NK-92 (cell line): ENCODE data around the gene PAX2.

Experiments used
- DNase-seq: peaks from one replicate; lab custom pipeline; 2025; ENCODE audit not compliant: unreplicated experiment; lab: John Stamatoyannopoulos, UW

Gene PAX2

GRCh38 chr10:100811752-100812750 is 66.7 kb downstream of the PAX2 start:
- no peak for DNase-seq

DNA sequence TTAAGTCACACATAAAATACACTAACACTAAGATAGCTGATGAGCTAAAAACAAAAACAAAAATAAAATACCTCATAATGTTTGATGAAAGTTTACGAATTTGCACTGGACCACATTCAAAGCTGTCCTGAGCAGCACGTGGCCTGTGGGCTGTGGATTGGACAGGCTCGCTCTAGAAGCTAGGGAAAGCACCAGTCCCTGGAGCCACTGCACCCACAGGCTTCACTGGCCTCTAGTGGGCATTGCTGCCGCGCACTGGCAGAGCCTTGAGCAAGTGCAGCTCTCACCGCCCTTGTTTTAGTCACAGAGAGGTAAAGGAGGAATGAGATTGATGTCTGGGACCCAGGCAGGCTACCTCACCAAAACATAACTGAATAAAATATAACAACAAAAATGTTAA is 67.6 kb downstream of the PAX2 start:
- no peak for DNase-seq

- DNase-seq = no peak
Observed at GRCh38 chr10:100814751-100815474, 69.5 kb downstream of the PAX2 start.

- DNase-seq = no peak
Observed at GRCh38 chr10:100816671-100817070, 71.3 kb downstream of the PAX2 start.

DNA sequence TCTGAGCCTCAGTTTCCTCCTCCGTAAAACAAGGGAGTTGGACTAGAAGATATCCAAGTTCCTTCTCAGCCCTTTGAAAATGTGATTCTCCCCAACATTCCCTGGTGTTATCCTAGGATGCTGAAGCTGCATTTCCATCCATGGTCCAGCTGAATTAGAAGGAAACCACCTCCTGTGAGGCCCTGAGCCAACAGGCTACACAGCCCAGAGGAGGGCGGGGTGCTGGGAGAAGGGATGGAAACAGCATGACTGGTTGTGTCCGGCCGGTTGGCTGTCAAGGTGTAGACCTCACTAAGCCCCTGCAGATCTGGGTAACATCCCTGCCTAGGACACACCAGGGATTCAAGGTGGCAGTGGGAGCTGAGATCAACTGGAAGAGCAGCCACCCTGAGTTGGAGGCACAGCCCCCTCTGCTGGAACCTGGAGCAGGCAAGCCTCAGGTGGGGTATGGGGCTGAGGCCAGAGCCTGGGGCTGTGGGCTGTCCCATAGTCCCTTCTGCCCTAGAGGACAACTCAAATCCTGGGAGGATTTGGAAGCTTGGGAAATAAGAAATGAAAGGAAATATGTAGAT is 72.0 kb downstream of the PAX2 start:
- no peak for DNase-seq

- no peak for DNase-seq
Observed at GRCh38 chr10:100819424-100819823, 74.0 kb downstream of the PAX2 start.

- no peak for DNase-seq
Observed at GRCh38 chr10:100823194-100823593, 77.8 kb downstream of the PAX2 start.

- no peak for DNase-seq
Observed at GRCh38 chr10:100824886-100825285, 79.5 kb downstream of the PAX2 start.

DNA sequence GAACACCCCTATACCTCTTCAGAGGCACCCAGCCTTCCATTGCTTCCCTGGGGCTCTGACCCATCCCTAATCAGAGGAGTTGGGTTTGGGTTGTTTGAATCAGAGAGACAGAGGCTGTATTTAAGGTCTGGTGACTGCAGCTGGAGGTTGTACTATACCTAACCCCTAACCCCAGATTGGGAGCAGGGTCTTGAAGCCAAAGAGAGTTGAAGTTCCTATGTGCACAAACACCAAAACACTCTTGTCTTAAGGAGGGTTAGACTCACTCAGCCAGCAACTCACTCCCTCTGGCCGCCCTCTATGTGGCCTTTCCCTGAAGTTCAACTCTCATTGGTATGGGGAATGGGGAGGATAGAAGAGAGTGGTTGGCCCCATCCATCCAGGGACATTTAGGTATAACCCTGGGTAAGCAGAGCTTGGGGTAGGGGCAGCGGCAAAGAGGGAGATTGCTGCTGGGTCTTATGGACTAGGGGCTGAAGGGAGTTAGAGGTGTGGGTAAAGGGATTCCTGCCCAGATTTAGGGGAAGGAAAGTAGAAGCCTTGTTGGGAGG is 80.0 kb downstream of the PAX2 start:
- no peak for DNase-seq

DNA sequence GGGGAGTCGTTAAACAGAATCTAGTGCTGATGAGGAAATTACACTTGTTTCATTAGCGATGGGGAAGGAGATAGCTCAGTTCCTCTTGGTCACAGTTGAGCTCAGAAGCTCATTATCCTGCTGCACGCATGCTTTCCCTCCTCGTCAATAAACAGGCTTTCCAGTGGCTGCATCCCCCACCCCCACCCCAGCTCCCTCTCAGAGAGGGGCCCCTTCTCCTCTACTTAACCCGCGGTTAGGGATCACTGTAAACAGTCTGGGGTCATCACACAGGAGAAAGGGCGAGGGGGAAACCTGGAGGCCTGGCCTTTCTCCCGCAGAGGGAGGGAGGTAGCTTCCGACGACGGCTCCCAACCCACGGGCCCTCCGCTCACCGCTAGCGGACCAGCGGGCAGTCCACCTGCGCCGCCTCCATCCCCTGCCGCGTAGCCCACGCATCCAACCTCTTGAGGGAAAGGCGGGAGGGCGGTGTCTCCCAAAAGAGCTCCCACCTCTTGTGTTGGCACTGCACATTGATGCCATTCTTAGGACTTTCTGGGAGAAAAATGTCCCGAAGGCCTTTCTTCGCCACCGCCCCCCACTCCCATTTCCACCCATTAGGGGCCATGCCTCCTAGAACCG is 80.8 kb downstream of the PAX2 start:
- no peak for DNase-seq

DNA sequence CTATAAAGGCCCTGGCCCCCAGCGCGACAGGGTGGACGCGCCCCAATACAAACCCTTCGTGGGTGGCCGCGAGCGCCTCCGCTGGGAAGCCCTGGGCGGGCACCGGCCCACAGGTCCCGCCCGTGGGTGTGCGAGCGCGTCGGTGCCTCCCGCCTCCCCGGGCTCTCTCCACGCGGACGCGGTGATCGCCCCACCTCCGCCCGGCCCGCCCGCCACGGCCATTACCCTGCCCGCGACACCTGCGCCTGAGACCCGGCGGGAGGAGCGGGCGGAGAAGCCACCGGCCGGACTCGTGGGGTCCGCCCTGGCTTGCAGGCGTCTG is 81.2 kb downstream of the PAX2 start:
- DNase-seq = no peak

GRCh38 chr10:100826983-100827818 is 81.8 kb downstream of the PAX2 start:
- DNase-seq = no peak

DNA sequence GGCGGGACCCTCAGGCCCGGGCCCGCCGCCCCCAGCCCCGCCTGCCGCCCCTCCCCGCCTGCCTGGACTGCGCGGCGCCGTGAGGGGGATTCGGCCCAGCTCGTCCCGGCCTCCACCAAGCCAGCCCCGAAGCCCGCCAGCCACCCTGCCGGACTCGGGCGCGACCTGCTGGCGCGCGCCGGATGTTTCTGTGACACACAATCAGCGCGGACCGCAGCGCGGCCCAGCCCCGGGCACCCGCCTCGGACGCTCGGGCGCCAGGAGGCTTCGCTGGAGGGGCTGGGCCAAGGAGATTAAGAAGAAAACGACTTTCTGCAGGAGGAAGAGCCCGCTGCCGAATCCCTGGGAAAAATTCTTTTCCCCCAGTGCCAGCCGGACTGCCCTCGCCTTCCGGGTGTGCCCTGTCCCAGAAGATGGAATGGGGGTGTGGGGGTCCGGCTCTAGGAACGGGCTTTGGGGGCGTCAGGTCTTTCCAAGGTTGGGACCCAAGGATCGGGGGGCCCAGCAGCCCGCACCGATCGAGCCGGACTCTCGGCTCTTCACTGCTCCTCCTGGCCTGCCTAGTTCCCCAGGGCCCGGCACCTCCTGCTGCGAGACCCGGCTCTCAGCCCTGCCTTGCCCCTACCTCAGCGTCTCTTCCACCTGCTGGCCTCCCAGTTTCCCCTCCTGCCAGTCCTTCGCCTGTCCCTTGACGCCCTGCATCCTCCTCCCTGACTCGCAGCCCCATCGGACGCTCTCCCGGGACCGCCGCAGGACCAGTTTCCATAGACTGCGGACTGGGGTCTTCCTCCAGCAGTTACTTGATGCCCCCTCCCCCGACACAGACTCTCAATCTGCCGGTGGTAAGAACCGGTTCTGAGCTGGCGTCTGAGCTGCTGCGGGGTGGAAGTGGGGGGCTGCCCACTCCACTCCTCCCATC is 82.7 kb downstream of the PAX2 start:
- no peak for DNase-seq

DNA sequence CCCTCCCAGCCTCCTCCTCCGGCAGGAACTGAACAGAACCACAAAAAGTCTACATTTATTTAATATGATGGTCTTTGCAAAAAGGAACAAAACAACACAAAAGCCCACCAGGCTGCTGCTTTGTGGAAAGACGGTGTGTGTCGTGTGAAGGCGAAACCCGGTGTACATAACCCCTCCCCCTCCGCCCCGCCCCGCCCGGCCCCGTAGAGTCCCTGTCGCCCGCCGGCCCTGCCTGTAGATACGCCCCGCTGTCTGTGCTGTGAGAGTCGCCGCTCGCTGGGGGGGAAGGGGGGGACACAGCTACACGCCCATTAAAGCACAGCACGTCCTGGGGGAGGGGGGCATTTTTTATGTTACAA is 83.3 kb downstream of the PAX2 start:
- DNase-seq = no peak

DNA sequence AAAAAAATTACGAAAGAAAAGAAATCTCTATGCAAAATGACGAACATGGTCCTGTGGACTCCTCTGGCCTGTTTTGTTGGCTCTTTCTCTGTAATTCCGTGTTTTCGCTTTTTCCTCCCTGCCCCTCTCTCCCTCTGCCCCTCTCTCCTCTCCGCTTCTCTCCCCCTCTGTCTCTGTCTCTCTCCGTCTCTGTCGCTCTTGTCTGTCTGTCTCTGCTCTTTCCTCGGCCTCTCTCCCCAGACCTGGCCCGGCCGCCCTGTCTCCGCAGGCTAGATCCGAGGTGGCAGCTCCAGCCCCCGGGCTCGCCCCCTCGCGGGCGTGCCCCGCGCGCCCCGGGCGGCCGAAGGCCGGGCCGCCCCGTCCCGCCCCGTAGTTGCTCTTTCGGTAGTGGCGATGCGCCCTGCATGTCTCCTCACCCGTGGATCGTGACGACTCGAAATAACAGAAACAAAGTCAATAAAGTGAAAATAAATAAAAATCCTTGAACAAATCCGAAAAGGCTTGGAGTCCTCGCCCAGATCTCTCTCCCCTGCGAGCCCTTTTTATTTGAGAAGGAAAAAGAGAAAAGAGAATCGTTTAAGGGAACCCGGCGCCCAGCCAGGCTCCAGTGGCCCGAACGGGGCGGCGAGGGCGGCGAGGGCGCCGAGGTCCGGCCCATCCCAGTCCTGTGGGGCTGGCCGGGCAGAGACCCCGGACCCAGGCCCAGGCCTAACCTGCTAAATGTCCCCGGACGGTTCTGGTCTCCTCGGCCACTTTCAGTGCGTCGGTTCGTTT is 83.9 kb downstream of the PAX2 start:
- no peak for DNase-seq

- DNase-seq = no peak
Observed at GRCh38 chr10:100829933-100830727, 84.7 kb downstream of the PAX2 start.

- no peak for DNase-seq
Observed at GRCh38 chr10:100830728-100831111, 85.3 kb downstream of the PAX2 start.

DNA sequence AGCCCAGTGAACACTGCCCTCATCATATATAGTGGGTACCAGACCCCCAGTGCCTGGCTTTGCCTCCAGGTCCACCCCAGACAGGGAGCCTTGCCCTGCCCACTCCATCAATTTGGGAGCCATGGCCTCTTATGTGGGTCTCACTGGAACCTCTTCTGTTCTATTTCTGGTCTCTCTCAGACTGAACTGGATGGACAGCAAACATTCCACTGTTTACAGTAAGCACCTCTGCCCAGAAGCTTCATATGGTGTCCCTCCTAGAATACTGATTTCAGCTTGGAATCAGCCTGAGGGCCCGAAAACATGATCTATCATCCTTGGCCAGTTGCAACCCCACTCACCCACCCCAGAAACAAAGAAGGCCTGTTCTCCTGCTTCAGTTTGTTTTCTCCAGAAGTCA is 86.4 kb downstream of the PAX2 start:
- DNase-seq = no peak
